AG09309 (cell line): ENCODE data around the gene NAV2.

Experiments
- DNase-seq: peaks from one replicate; pipeline ENCODE4 v3.0.0-alpha.2; 2010; ENCODE audit warnings: low read depth
- H3K4me3 ChIP-seq: 2 replicates; pipeline ENCODE4 v1.5.1; 2011; ENCODE audit warnings: mild to moderate bottlenecking, low read depth, low read length, moderate library complexity; ENCODE audit not compliant: control insufficient read depth
- CTCF ChIP-seq: IDR thresholded peaks from 2 replicates; pipeline ENCODE4 v1.5.1; 2011; ENCODE audit warnings: mild to moderate bottlenecking, low read depth, low read length, inconsistent platforms; ENCODE audit not compliant: insufficient read depth, control insufficient read depth; ENCODE audit errors: missing control alignments

The NAV2 gene

GRCh38 chr11:19789245-19789644, 76.6 kb downstream of the NAV2 start:
- no peak for TF ChIP-seq CTCF
- H3K4me3 ChIP-seq, result no peak overlapping the region

GRCh38 chr11:19789835-19790710, 77.4 kb downstream of the NAV2 start:
- no peak for TF ChIP-seq CTCF
- DNase-seq, result peak; percentile 76
- no peak overlapping the region for H3K4me3 ChIP-seq

More at GRCh38 chr11:19789245-19789644, 76.6 kb downstream of the NAV2 start:
- no peak for DNase-seq

GRCh38 chr11:19790831-19791552, 78.4 kb downstream of the NAV2 start:
- no peak for TF ChIP-seq CTCF
- no peak overlapping the region for H3K4me3 ChIP-seq
- no peak for DNase-seq

- TF ChIP-seq CTCF, result no peak
- no peak for DNase-seq
- H3K4me3 ChIP-seq, result no peak overlapping the region
Measured at GRCh38 chr11:19792510-19792909, 79.9 kb downstream of the NAV2 start.

GRCh38 chr11:19793326-19793725, 80.7 kb downstream of the NAV2 start:
- H3K4me3 ChIP-seq, result no peak overlapping the region
- no peak for TF ChIP-seq CTCF
- DNase-seq, result no peak

GRCh38 chr11:19794161-19794560, 81.5 kb downstream of the NAV2 start:
- TF ChIP-seq CTCF, result no peak
- no peak overlapping the region for H3K4me3 ChIP-seq
- no peak for DNase-seq
